Osteocyte (in vitro differentiated cells): ENCODE measurements around the gene CC2D2A. TPM values are rescaled to one million over a fixed set of nuclear protein-coding genes. Genes with fewer than 3 reads are reported as not detected.

Experiments
- DNase-seq: peaks from one replicate; pipeline ENCODE4 v3.0.0; 2021; ENCODE audit warnings: mixed read lengths; ENCODE audit not compliant: unreplicated experiment; ENCODE audit errors: extremely low spot score
- H3K27ac Mint-ChIP-seq: one replicate; pipeline ENCODE4 v1.8.0; 2021; ENCODE audit warnings: mild to moderate bottlenecking, mixed read lengths; ENCODE audit not compliant: unreplicated experiment
- H3K27me3 Mint-ChIP-seq: one replicate; pipeline ENCODE4 v1.8.0; 2021; ENCODE audit warnings: mixed read lengths; ENCODE audit not compliant: unreplicated experiment
- H3K36me3 Mint-ChIP-seq: one replicate; pipeline ENCODE4 v1.8.0; 2021; ENCODE audit warnings: mixed read lengths; ENCODE audit not compliant: unreplicated experiment
- H3K4me1 Mint-ChIP-seq: one replicate; pipeline ENCODE4 v1.8.0; 2021; ENCODE audit warnings: mixed read lengths; ENCODE audit not compliant: unreplicated experiment
- H3K4me3 Mint-ChIP-seq: one replicate; pipeline ENCODE4 v1.8.0; 2021; ENCODE audit warnings: mild to moderate bottlenecking, moderate library complexity, mixed read lengths; ENCODE audit not compliant: unreplicated experiment
- H3K9me3 Mint-ChIP-seq: one replicate; pipeline ENCODE4 v1.8.0; 2021; ENCODE audit warnings: mixed read lengths; ENCODE audit not compliant: unreplicated experiment
- total RNA-seq: library from RNA; stranded (reverse); gene quantifications from 2 replicates; pipeline ENCODE4 v1.2.1, GENCODE V29; 2021
- TF ChIP-seq, protein P1 (sequence below): fragments of 200-600 bp; sonication (generic); IDR thresholded peaks from 2 replicates; pipeline ENCODE4 v1.5.0; 2021; ENCODE audit warnings: antibody characterized with exemption, mild to moderate bottlenecking, moderate library complexity

CC2D2A gene
- total RNA-seq, 1 donor from 2014 or later = 31.2 TPM

DNA sequence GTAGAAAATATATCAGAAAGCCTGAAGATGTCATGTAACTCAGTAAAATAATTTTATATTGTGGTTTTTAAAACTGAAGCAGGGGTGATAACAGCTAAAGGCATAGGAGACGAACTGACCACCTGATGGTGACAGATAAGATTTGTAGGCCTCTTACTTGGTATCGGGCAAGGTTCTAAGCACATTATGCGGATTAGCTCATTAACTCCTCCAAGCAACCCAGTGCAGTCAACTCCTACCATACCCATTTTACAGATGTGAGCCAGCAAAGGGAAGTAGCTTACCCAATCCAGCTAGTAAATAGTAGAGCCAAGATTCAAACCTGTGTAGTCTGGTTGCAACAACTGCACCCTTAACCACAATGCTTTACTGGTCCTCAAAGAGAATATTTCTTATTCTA is 62.1 kb downstream of the CC2D2A start:
- H3K27me3 Mint-ChIP-seq = no peaks in the 10 kb centered on the region
- no peak overlapping the region for H3K27ac Mint-ChIP-seq
- DNase-seq = no peak
- peaks cover 35% of the 10 kb centered on the region for H3K36me3 Mint-ChIP-seq
- no peak overlapping the region for H3K4me3 Mint-ChIP-seq
- H3K4me1 Mint-ChIP-seq = no peaks in the 10 kb centered on the region
- no peaks in the 10 kb centered on the region for H3K9me3 Mint-ChIP-seq
- TF ChIP-seq, protein P1, sequence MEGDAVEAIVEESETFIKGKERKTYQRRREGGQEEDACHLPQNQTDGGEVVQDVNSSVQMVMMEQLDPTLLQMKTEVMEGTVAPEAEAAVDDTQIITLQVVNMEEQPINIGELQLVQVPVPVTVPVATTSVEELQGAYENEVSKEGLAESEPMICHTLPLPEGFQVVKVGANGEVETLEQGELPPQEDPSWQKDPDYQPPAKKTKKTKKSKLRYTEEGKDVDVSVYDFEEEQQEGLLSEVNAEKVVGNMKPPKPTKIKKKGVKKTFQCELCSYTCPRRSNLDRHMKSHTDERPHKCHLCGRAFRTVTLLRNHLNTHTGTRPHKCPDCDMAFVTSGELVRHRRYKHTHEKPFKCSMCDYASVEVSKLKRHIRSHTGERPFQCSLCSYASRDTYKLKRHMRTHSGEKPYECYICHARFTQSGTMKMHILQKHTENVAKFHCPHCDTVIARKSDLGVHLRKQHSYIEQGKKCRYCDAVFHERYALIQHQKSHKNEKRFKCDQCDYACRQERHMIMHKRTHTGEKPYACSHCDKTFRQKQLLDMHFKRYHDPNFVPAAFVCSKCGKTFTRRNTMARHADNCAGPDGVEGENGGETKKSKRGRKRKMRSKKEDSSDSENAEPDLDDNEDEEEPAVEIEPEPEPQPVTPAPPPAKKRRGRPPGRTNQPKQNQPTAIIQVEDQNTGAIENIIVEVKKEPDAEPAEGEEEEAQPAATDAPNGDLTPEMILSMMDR = no peak

DNA sequence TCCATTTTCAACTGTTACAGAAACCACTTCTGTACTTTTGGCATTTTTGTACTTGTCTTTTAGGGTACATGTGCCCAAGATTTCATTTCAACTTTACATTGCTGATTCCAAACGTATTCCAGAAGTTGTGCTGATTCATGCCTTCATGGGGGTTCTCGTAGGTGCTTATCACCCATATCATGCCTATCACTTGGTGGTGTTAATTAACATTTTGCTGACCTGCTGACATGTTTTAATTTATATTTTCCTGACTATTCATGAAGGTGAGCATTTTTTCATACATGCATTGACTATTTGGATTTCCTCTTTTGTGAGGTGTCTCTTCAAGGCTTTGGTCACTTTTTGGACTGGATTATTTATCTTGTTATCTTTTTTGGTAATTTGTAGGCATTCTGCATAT is 64.1 kb downstream of the CC2D2A start:
- H3K4me3 Mint-ChIP-seq = no peak overlapping the region
- TF ChIP-seq, protein P1 = no peak
- no peaks in the 10 kb centered on the region for H3K4me1 Mint-ChIP-seq
- H3K36me3 Mint-ChIP-seq = peaks cover 31% of the 10 kb centered on the region
- H3K9me3 Mint-ChIP-seq = no peaks in the 10 kb centered on the region
- no peak for DNase-seq
- H3K27ac Mint-ChIP-seq = no peak overlapping the region
- H3K27me3 Mint-ChIP-seq = no peaks in the 10 kb centered on the region

DNA sequence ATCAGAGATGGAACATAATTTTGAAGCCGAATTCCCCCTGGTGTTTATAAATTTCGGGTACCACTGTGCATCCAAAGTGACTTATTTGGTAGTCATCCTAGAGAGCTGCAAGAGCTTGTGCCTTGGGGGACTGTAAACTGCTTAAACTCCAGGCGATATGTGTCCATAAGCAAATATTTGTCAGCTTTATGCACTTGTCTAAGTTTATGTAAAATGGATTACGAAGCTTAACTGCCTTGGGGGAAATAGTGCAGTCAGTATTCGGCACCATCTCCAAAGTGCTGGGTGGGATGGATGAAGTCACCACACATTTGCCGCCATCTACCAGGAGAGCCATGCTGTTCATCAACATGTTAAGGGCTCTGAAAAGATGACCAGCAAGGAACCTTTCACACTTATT is 65.9 kb downstream of the CC2D2A start:
- H3K4me1 Mint-ChIP-seq = no peaks in the 10 kb centered on the region
- no peaks in the 10 kb centered on the region for H3K9me3 Mint-ChIP-seq
- H3K27ac Mint-ChIP-seq = no peak overlapping the region
- peaks cover 36% of the 10 kb centered on the region for H3K36me3 Mint-ChIP-seq
- H3K4me3 Mint-ChIP-seq = no peak overlapping the region
- TF ChIP-seq, protein P1 = no peak
- no peak for DNase-seq
- H3K27me3 Mint-ChIP-seq = no peaks in the 10 kb centered on the region

DNA sequence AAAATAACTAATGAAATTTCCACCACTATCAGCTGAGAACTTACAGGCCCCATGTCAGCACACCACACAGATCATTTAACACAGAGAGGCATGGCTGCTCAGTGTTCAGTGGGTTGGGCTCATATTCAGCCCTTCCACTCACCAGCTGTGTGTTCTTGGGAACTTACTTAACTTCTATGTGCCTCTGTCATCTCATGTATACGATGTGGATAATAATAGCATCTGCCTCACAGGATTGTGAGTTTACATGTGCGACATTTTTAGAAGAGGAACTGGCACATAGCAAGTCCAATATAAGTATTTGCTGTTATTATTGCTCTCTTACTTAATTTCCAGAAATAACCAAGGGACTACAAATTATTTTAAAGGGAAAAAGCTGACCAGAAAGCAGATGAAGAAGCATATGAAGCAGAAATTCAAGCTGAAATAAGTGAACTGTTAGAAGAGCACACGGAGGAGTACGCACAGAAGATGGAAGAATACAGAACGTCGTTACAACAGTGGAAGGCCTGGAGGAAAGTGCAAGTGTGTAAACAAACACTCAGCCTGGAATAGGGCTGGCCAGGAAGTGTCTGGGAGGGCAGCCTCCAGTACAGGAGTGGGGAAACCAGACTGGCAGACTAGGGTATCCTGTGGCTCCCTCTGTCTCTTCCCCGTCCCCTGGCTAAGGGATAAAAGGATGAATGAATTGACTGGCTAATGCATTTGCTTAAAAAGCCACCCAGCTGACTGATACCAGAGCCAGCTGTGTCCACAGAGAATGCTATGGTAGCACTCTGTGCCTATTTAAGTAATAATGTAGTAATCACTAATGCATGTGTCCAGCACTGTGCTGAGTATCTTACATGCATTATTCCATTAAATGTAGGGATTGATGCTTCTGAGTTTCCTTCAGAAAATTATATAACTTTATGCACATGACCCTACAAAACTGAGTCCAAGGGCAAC is 67.1 kb downstream of the CC2D2A start:
- Mint-ChIP-seq H3K4me1 (no peaks in the 10 kb centered on the region), H3K27ac (no peak overlapping the region)

DNA sequence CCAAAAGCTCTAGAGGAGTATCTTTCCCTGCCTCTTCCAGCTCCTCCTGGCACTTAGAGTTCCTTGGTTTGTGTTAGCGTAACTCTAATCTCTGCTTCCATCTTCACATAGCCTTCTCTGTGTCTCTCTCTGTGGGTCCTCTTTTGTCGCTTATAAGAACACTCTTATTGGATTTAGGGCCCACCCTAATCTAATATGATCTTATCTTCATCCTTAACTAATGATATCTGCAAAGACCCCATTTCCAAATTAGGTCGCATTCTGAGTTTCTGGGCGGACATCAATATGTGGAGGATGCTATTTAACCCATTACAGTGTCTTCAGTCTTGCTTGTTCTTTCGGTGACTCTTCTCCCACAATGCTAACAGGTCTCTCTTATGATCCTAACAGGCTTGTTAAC is 72.3 kb downstream of the CC2D2A start:
- no peaks in the 10 kb centered on the region for H3K4me1 Mint-ChIP-seq
- TF ChIP-seq, protein P1 = no peak
- H3K9me3 Mint-ChIP-seq = no peaks in the 10 kb centered on the region
- no peaks in the 10 kb centered on the region for H3K27me3 Mint-ChIP-seq
- DNase-seq = no peak
- H3K27ac Mint-ChIP-seq = no peak overlapping the region
- peaks cover 50% of the 10 kb centered on the region for H3K36me3 Mint-ChIP-seq
- no peak overlapping the region for H3K4me3 Mint-ChIP-seq

More for the DNA sequence above, 67.1 kb downstream of the CC2D2A start:
- Mint-ChIP-seq H3K27me3 (no peaks in the 10 kb centered on the region), H3K36me3 (peaks cover 36% of the 10 kb centered on the region), H3K9me3 (no peaks in the 10 kb centered on the region), H3K4me3 (no peak overlapping the region)
- DNase-seq = no peak
- TF ChIP-seq, protein P1 = no peak
